Osteoblast (primary cell): ENCODE data around the gene REEP6. TPM values are rescaled to one million over a fixed set of nuclear protein-coding genes. Genes with fewer than 3 reads are reported as not detected.

Experiments
- DNase-seq: peaks from one replicate; pipeline ENCODE4 v3.0.0; 2011; ENCODE audit warnings: low spot score, mixed read lengths; ENCODE audit not compliant: insufficient read length; ENCODE audit errors: missing footprints
- H2AFZ ChIP-seq: 2 replicates; pipeline ENCODE4 v1.6.0; 2011; ENCODE audit warnings: mild to moderate bottlenecking, low read length
- H3K27ac ChIP-seq: 2 replicates; pipeline ENCODE4 v1.5.1; 2011; ENCODE audit warnings: mild to moderate bottlenecking, low read depth, low read length, moderate library complexity
- H3K27me3 ChIP-seq: 2 replicates; pipeline ENCODE4 v1.6.0; 2012; ENCODE audit warnings: mild to moderate bottlenecking, control low read depth, inconsistent platforms, low read length, moderate library complexity; ENCODE audit not compliant: insufficient read depth
- H3K36me3 ChIP-seq: 2 replicates; pipeline ENCODE4 v1.5.1; 2011; ENCODE audit warnings: mild to moderate bottlenecking, low read length, control low read depth, moderate library complexity; ENCODE audit not compliant: insufficient read depth
- H3K4me1 ChIP-seq: 2 replicates; pipeline ENCODE4 v1.5.1; 2011; ENCODE audit warnings: mild to moderate bottlenecking, low read length, control low read depth, moderate library complexity; ENCODE audit not compliant: insufficient read depth
- H3K4me2 ChIP-seq: 2 replicates; pipeline ENCODE4 v1.6.0; 2011; ENCODE audit warnings: mild to moderate bottlenecking, low read length; ENCODE audit not compliant: insufficient read depth
- H3K4me3 ChIP-seq: fragments of 200-600 bp; sonication (generic); 3 replicates; pipeline ENCODE4 v1.5.1; 2012; ENCODE audit warnings: mild to moderate bottlenecking, low read length, inconsistent platforms; ENCODE audit not compliant: insufficient read depth
- H3K79me2 ChIP-seq: 2 replicates; pipeline ENCODE4 v1.6.0; 2012; ENCODE audit warnings: mild to moderate bottlenecking, low read length, control low read depth, inconsistent platforms; ENCODE audit not compliant: insufficient read depth
- H3K9me3 ChIP-seq: 2 replicates; pipeline ENCODE4 v1.5.1; 2011; ENCODE audit warnings: low read depth, low read length, control low read depth
- H4K20me1 ChIP-seq: 2 replicates; pipeline ENCODE4 v1.6.0; 2012; ENCODE audit warnings: mild to moderate bottlenecking, low read length, control low read depth; ENCODE audit not compliant: insufficient read depth
- CTCF ChIP-seq: IDR thresholded peaks from 2 replicates; pipeline ENCODE4 v1.5.1; 2011; ENCODE audit warnings: mild to moderate bottlenecking, low read depth, low read length, moderate library complexity; ENCODE audit errors: extremely low read depth
- total RNA-seq: library from RNA; depleted of rRNA; stranded (reverse); fragments of >200 nt; gene quantifications from 2 replicates; pipeline ENCODE4 v1.2.3, GENCODE V29; 2012

Gene REEP6
- total RNA-seq, 1 donor: 1.8 TPM

- no peak overlapping the region for H3K4me2 ChIP-seq
These were observed 19.3 kb upstream of the REEP6 start for GRCh38 chr19:1471515-1472160.

GRCh38 chr19:1472231-1473084 lies 18.5 kb upstream of the REEP6 start:
- Histone ChIP-seq H3K79me2 (peaks cover 8% of the 10 kb centered on the region), H3K27ac (no peak overlapping the region), H3K9me3 (no peaks in the 10 kb centered on the region), H2AFZ (no peak overlapping the region), H3K27me3 (peaks cover 52% of the 10 kb centered on the region), H3K4me3 (no peak overlapping the region), H3K36me3 (peaks cover 4% of the 10 kb centered on the region), H4K20me1 (peaks cover 71% of the 10 kb centered on the region), H3K4me1 (no peaks in the 10 kb centered on the region), H3K4me2 (no peak overlapping the region)
- DNase-seq: no peak
- TF ChIP-seq CTCF: no peak

More at GRCh38 chr19:1471515-1472160, 19.3 kb upstream of the REEP6 start:
- H3K27me3 ChIP-seq: peaks cover 61% of the 10 kb centered on the region
- no peak overlapping the region for H3K4me3 ChIP-seq
- no peaks in the 10 kb centered on the region for H3K9me3 ChIP-seq
- TF ChIP-seq CTCF: no peak
- H3K27ac ChIP-seq: no peak overlapping the region
- H2AFZ ChIP-seq: no peak overlapping the region
- no peaks in the 10 kb centered on the region for H3K36me3 ChIP-seq
- DNase-seq: peak; percentile 96
- no peaks in the 10 kb centered on the region for H3K4me1 ChIP-seq
- peaks cover 4% of the 10 kb centered on the region for H3K79me2 ChIP-seq
- peaks cover 69% of the 10 kb centered on the region for H4K20me1 ChIP-seq

- Histone ChIP-seq H3K36me3 (peaks cover 4% of the 10 kb centered on the region), H3K27ac (no peak overlapping the region), H3K4me2 (no peak overlapping the region), H3K79me2 (peaks cover 14% of the 10 kb centered on the region), H2AFZ (no peak overlapping the region), H4K20me1 (peaks cover 70% of the 10 kb centered on the region), H3K4me3 (no peak overlapping the region), H3K9me3 (no peaks in the 10 kb centered on the region), H3K27me3 (peaks cover 44% of the 10 kb centered on the region), H3K4me1 (peaks cover 4% of the 10 kb centered on the region)
- no peak for DNase-seq
- TF ChIP-seq CTCF: no peak
These were observed 17.7 kb upstream of the REEP6 start for GRCh38 chr19:1473085-1473851.
